ENCODE data around the gene ELAC1. TPM values are rescaled to one million over a fixed set of nuclear protein-coding genes. Genes with fewer than 3 reads are reported as not detected.

The ELAC1 gene
- total RNA-seq, 2 donors from 2014 or later = 2.6 to 2.9 TPM

- DNase-seq (ENCODE audit: low spot score) = no peak
- H3K27ac ChIP-seq = no peak overlapping the region
Observed at GRCh38 chr18:51006061-51006818, 38.4 kb downstream of the ELAC1 start.

GRCh38 chr18:51006948-51007789 is 39.3 kb downstream of the ELAC1 start:
- Histone ChIP-seq H3K9me3 (no peaks in the 10 kb centered on the region), H3K36me3 (no peaks in the 10 kb centered on the region), H3K4me3 (no peak overlapping the region), H3K27me3 (no peaks in the 10 kb centered on the region), H3K4me1 (peaks cover 0 to 4% of the 10 kb centered on the region in 2 donors), H3K27ac (no peak overlapping the region)
- no peak for DNase-seq (ENCODE audit: low spot score)
- TF ChIP-seq CTCF (IDR thresholded peaks at IDR 0.05) = no peak

More at GRCh38 chr18:51006061-51006818, 38.4 kb downstream of the ELAC1 start:
- Histone ChIP-seq H3K4me3 (no peak overlapping the region), H3K9me3 (no peaks in the 10 kb centered on the region), H3K27me3 (no peaks in the 10 kb centered on the region), H3K4me1 (peaks cover 0 to 4% of the 10 kb centered on the region in 2 donors), H3K36me3 (no peaks in the 10 kb centered on the region)
- TF ChIP-seq CTCF (IDR thresholded peaks at IDR 0.05) = peak in 1 of 2 donors; percentile 19

- no peak overlapping the region for H3K4me3 ChIP-seq
- TF ChIP-seq CTCF (IDR thresholded peaks at IDR 0.05) = no peak
- no peak overlapping the region for H3K27ac ChIP-seq
- H3K36me3 ChIP-seq = no peaks in the 10 kb centered on the region
- no peak for DNase-seq (ENCODE audit: low spot score)
- no peaks in the 10 kb centered on the region for H3K27me3 ChIP-seq
- no peaks in the 10 kb centered on the region for H3K9me3 ChIP-seq
- H3K4me1 ChIP-seq = peaks cover 0 to 4% of the 10 kb centered on the region in 2 donors
Observed at GRCh38 chr18:51007790-51008139, 39.9 kb downstream of the ELAC1 start.

- no peak overlapping the region for H3K27ac ChIP-seq
- no peaks in the 10 kb centered on the region for H3K9me3 ChIP-seq
- TF ChIP-seq CTCF (IDR thresholded peaks at IDR 0.05) = no peak
- no peak for DNase-seq (ENCODE audit: low spot score)
- H3K36me3 ChIP-seq = no peaks in the 10 kb centered on the region
- no peaks in the 10 kb centered on the region for H3K27me3 ChIP-seq
- peaks cover 0 to 4% of the 10 kb centered on the region in 2 donors for H3K4me1 ChIP-seq
- H3K4me3 ChIP-seq = no peak overlapping the region
Observed at GRCh38 chr18:51009072-51009471, 41.2 kb downstream of the ELAC1 start.

GRCh38 chr18:51010218-51010617 is 42.4 kb downstream of the ELAC1 start:
- no peak overlapping the region for H3K4me3 ChIP-seq
- peaks cover 0 to 4% of the 10 kb centered on the region in 2 donors for H3K4me1 ChIP-seq
- H3K27ac ChIP-seq = no peak overlapping the region
- no peaks in the 10 kb centered on the region for H3K36me3 ChIP-seq
- H3K9me3 ChIP-seq = no peaks in the 10 kb centered on the region
- no peak for DNase-seq (ENCODE audit: low spot score)
- H3K27me3 ChIP-seq = no peaks in the 10 kb centered on the region
- TF ChIP-seq CTCF (IDR thresholded peaks at IDR 0.05) = no peak

Measured in right atrium auricular region (tissue), 2 donors.